ENCODE data around the gene LRRC8E.

The LRRC8E gene

GRCh38 chr19:7868671-7869452 lies 19.4 kb upstream of the LRRC8E start:
- DNase-seq: no peak

- no peak for DNase-seq
Measured at GRCh38 chr19:7869453-7869909, 18.8 kb upstream of the LRRC8E start.

DNA sequence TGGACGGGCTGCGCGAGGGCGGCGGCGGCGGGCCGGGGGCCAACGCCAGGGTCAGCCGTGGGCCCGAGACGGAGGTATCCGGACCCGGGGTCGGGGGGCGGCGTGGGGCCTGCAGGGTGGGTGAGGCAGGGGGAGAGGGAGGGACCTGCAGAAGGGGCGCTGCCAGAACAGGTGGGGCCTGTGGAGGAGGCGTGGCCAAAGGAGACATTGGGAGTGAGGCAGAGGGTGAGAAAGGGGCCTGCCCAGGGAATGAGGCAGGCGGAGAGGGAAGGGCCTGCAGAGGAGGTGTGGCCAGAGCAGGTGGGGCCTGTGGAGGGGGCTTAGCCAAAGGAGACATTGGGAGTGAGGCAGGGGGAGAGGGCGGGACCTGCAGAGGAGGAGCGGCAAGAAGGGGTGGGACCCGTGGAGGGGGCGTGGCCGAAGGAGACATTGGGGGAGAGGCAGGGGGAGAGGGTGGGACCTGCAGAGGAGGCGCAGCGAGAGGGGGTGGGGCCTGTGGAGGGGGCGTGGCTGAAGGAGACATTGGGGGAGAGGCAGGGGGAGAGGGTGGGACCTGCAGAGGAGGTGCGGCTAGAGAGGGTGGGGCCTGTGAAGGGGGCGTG lies 18.3 kb upstream of the LRRC8E start:
- DNase-seq: no peak

GRCh38 chr19:7870571-7871436 lies 17.5 kb upstream of the LRRC8E start:
- no peak for DNase-seq

DNA sequence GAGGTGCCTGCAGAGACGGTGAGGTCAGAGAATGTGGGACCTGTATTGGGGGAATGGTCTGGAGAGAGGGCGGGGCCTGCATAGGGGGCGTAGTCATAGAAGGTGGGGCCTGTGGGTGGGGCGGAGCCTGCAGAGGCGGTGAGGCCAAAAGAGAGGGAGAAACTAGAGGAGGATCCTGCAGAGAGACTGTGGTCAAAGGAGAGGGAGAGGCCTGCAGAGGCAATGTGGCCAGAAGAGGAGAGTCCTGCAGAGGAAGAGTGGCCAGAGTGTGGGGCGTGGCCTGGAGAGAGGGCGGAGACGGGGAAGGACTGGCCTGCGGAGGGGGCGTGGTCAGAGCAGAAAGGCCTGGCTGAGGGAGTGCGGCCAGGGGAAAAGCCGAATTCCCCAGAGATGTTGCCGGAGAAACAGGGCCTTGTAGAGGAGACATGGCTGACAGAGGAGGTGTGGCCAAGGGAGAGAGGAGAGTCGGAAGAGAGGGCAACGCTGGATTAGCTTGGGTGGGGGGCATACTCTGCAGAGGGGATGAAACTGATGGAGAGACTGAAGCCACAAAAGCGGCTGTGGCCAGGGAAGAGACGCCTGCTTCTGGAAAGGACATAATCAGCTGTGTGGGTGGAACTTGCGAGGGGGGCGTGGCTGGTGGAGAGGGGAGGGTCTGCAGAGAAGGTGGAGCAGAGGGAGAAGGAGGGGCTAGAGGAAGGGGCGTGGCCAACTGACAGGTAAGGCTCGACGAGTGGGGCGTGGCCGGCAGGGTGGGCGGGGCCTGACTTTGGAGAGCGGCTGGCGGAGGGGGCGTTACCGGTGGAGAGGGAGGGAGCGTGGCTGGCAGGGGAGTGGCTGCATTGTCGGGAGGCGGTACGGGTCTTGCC lies 16.6 kb upstream of the LRRC8E start:
- peak; percentile 90 for DNase-seq

DNA sequence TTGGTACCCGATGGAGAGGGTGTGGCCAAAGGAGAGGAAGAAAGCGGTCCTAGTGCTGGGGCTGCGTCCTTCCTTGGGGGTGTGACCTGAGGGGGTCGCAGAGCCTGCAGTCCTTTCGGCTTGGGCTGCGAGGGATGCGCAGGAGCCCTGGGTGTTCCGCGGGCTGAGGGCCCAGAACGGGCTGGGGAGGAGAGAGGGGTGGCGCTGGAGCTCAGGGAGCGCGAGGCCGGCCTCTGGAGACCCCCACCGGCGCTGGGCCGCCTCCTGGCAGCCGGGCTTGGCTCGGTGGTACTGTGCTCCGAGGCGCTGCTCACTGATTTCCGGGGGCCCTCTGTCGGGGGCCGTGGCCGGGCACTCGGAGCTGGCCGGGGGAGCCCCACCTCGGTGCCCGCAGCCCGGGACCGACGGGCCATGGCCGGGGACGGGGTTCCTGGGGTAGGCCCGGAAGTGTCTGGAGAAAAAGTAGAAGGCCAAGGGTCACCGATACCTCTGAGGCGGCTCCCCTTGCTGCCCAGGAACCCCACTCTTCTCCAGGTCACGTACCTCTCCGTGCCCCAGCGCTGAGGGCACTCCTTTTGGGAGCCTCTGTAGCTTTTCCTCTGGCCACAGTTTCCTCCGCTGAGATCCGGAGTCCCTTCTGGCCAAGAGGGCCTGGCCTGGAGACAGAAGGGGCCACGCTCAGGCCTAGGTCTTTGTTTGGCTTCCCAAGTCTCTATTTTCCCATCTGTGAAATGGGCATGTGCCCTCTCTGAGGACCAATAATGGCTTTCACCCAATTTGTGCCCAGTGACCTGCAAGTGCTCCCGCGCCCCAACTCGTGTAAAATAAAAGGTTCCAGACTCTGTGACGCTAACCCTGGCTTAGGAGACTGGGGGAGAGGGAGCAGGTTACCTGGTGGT lies 15.8 kb upstream of the LRRC8E start:
- DNase-seq: no peak

- no peak for DNase-seq
Measured at GRCh38 chr19:7873304-7874075, 14.8 kb upstream of the LRRC8E start.

GRCh38 chr19:7874076-7874896 lies 14.0 kb upstream of the LRRC8E start, which contains the start of gene PRR36:
Gene PRR36 (minus strand): TSS chr19:7874390. CDS start chr19:7873689, 701 bp downstream.
- DNase-seq: peak; percentile 56

- DNase-seq: no peak
Measured at GRCh38 chr19:7874897-7875273, 13.4 kb upstream of the LRRC8E start.

GRCh38 chr19:7877249-7877836 lies 11.0 kb upstream of the LRRC8E start:
- DNase-seq: no peak

DNA sequence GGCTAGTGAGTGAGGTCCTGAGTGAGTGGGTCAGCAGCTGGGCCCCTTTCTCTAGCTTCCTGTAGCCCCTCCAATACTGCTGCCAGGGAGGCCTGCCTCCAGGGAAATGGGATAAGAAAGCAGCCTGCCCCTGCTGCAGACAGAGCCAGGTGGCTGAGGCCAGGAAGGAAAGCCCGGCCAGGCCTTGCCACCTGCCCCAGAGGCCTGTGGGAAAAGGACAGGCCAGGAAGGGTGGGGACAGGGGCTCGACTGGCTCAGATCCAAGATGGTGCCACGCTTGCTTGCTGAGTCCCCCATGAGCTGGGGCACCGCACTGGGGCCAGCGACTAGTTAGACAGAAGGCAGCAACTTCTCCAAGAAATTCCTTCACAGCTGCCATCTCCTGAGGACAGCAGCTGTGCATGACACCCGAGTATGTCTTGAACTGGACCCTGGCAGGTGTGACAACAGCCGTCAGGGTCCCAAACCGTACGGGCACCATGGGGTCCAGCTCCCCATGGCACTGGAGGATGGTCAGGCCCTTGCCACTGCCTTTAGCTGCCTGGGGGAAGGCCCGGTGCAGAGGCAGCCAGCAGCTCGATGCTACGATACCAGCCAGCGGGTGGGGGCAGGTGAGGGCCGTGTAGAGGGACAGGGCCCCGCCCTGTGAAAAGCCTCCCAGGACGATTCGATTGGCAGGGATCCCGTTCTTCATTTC lies 9.1 kb upstream of the LRRC8E start:
- no peak for DNase-seq

GRCh38 chr19:7879836-7880235 lies 8.5 kb upstream of the LRRC8E start:
- DNase-seq: no peak

DNA sequence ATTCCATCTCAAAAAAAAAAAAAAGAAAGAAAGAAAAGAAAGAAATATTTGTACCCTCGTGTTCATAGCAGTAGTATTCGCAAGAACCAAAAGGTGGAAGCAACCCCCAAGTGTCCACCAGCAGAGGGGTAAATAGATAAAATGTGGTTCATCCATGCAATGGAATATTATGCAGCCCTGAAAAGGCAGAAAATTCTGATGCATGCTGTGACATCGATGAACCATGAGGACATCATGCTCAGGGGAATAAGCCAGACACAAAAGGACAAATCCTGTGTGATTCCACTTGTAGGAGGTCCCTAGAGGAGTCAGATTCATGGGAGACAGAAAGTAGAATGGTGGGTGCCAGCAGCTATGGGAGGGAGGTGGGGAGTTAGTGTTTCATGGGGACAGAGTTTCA lies 6.4 kb upstream of the LRRC8E start:
- no peak for DNase-seq

GRCh38 chr19:7883105-7883504 lies 5.2 kb upstream of the LRRC8E start:
- no peak for DNase-seq

- DNase-seq: no peak
Measured at GRCh38 chr19:7883796-7884570, 4.3 kb upstream of the LRRC8E start.

GRCh38 chr19:7885818-7886217 lies 2.5 kb upstream of the LRRC8E start:
- DNase-seq: no peak

DNA sequence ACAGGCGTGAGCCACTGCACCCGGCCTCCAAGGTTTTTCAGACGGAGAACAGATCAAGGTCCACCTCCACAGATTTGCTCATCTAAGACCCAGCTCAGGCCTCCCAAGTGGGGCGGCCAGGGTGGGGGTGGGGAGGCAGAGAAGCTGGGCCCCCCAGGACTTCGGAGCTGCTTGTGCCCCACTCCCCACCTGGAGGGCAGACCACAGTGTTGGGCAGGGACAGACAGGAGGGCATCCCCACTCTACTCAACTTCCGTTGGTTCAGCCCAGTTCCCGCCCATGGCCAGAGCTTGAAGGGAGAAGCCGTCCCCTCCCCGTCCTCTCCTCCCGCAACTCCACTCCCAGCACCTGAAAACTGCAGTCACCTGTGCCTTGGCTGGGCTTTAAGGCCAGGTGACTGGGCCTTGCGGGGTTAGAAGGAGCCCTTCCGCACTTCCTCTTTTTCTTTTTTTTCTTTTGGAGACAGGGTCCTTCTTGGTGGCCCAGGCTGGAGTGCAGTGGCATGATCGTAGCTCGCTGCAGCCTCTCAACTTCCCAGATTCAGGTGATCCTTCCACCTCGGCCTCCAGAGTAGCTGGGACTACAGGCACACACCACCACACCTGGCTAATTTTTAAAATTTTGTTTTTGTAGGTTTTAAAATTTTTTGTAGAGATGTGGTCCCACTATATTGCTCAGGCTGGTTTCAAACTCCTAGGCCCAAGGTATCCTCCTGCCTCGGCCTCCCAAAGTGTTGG lies 734 bp upstream of the LRRC8E start:
- DNase-seq: no peak

Measured in NCI-H2029 treated with DMSO at 0.1 percent for 48 hours (cell line).